ENCODE results near the gene TMEM132C.

Gene TMEM132C

GRCh38 chr12:128509170-128509569, 242.2 kb downstream of the TMEM132C start:
- ChIA-PET CTCF (no interaction called here), POLR2A (no interaction called here)
- Histone ChIP-seq H3K4me3 (ENCODE audit: low read depth, low read length) (no peak overlapping the region), H3K9me3 (ENCODE audit: control insufficient read depth, insufficient read depth, low read depth, low read length) (no peaks in the 10 kb centered on the region), H3K36me3 (ENCODE audit: control insufficient read depth in 2 of 2, insufficient read depth in 1 of 2, low read length in 2 of 2) (no peaks in the 10 kb centered on the region), H3K4me1 (ENCODE audit: control insufficient read depth, insufficient read depth, low read length) (no peaks in the 10 kb centered on the region), H3K27ac (ENCODE audit: extremely low read depth, low read depth, low read length) (no peak overlapping the region)
- TF ChIP-seq ZNF639 (tag by site-specific recombination; IDR thresholded peaks at IDR 0.05): no peak
- TF ChIP-seq FEZF1 (tag by site-specific recombination; IDR thresholded peaks at IDR 0.05): no peak

- ChIA-PET CTCF (no interaction called here), POLR2A (no interaction called here)
- H3K4me1 ChIP-seq (ENCODE audit: control insufficient read depth, insufficient read depth, low read length): no peaks in the 10 kb centered on the region
- H3K9me3 ChIP-seq (ENCODE audit: control insufficient read depth, insufficient read depth, low read depth, low read length): no peaks in the 10 kb centered on the region
- H3K27ac ChIP-seq (ENCODE audit: extremely low read depth, low read depth, low read length): no peak overlapping the region
- H3K4me3 ChIP-seq (ENCODE audit: low read depth, low read length): no peak overlapping the region
- H3K36me3 ChIP-seq (ENCODE audit: control insufficient read depth in 2 of 2, insufficient read depth in 1 of 2, low read length in 2 of 2): no peaks in the 10 kb centered on the region
- TF ChIP-seq ZNF350 (tag by site-specific recombination; IDR thresholded peaks at IDR 0.05) (no peak), GFI1B (tag by site-specific recombination; IDR thresholded peaks at IDR 0.05) (no peak), ZNF121 (tag by site-specific recombination; IDR thresholded peaks at IDR 0.05) (no peak), ZFHX2 (tag by site-specific recombination; conservative IDR thresholded peaks at IDR 0.05) (no peak)
Observed at GRCh38 chr12:128510511-128510910, 243.5 kb downstream of the TMEM132C start.

- Histone ChIP-seq H3K9me3 (ENCODE audit: control insufficient read depth, insufficient read depth, low read depth, low read length) (no peaks in the 10 kb centered on the region), H3K4me1 (ENCODE audit: control insufficient read depth, insufficient read depth, low read length) (no peaks in the 10 kb centered on the region), H3K27ac (ENCODE audit: extremely low read depth, low read depth, low read length) (no peak overlapping the region), H3K4me3 (ENCODE audit: low read depth, low read length) (no peak overlapping the region), H3K36me3 (ENCODE audit: control insufficient read depth in 2 of 2, insufficient read depth in 1 of 2, low read length in 2 of 2) (no peaks in the 10 kb centered on the region)
- TF ChIP-seq KLF17 (tag by site-specific recombination; IDR thresholded peaks at IDR 0.05) (no peak), ZNF639 (tag by site-specific recombination; IDR thresholded peaks at IDR 0.05) (no peak), ZBTB10 (tag by site-specific recombination; IDR thresholded peaks at IDR 0.05) (no peak), ZNF501 (tag by site-specific recombination; IDR thresholded peaks at IDR 0.05) (no peak), PRDM6 (tag by site-specific recombination; IDR thresholded peaks at IDR 0.05) (no peak), ZNF248 (tag by site-specific recombination; IDR thresholded peaks at IDR 0.05) (no peak), ZNF544 (tag by site-specific recombination; IDR thresholded peaks at IDR 0.05) (no peak)
- CTCF ChIA-PET: no interaction called here
- POLR2A ChIA-PET: no interaction called here
Observed at GRCh38 chr12:128513331-128513730, 246.4 kb downstream of the TMEM132C start.

All from HEK293 (cell line).